ENCODE measurements around the gene KDF1.

- TF ChIP-seq POLR2A (IDR thresholded peaks at IDR 0.05; ENCODE audit: low read depth, low read length) (no peak), CTCF (IDR thresholded peaks at IDR 0.05; ENCODE audit: extremely low read depth in 1 of 2, insufficient read depth in 1 of 2, low read depth in 1 of 2, low read length in 2 of 2) (no peak), JUN (IDR thresholded peaks at IDR 0.05; ENCODE audit: borderline replicate concordance, insufficient read depth, insufficient read length, low read depth) (no peak), MAX (IDR thresholded peaks at IDR 0.05; ENCODE audit: insufficient read depth, insufficient read length) (no peak), POLR2AphosphoS5 (IDR thresholded peaks at IDR 0.05; ENCODE audit: insufficient read depth, low read depth, low read length) (no peak), EZH2 (IDR thresholded peaks at IDR 0.05; ENCODE audit: borderline replicate concordance, low read depth, low read length, severe bottlenecking) (no peak), MYC (IDR thresholded peaks at IDR 0.05; ENCODE audit: low read depth, low read length) (no peak)
These were observed 40.0 kb upstream of the KDF1 start for GRCh38 chr1:27000090-27000816.

Data from endothelial cell of umbilical vein (primary cell).